Left lung (tissue), 10 donors: Measurements from ENCODE around the gene JAK1. TPM values are rescaled to one million over a fixed set of nuclear protein-coding genes. Genes with fewer than 3 reads are reported as not detected.

Source experiments
- ATAC-seq: fragments of 200-7000 bp; cut with Tn5 transposase; one replicate; pipeline ENCODE4 v1.9.1; 2020; ENCODE audit warnings: moderate library complexity
- DNase-seq, 4 donors: peaks; one replicate each; pipeline ENCODE4 v3.0.0-alpha.2; 2013 to 2020
- H3K27ac ChIP-seq, 2 donors: fragments of 200-600 bp; sonication (generic) in 1 of 2; one replicate each; pipeline versions ENCODE4 v1.5.0 to v1.8.0; 2020 to 2021
- H3K27me3 ChIP-seq, 2 donors: fragments of 200-600 bp; sonication (generic) in 1 of 2; one replicate each; pipeline versions ENCODE4 v1.5.0 to v1.8.0; 2020 to 2021
- H3K36me3 ChIP-seq, 2 donors: fragments of 200-600 bp; sonication (generic) in 1 of 2; one replicate each; pipeline versions ENCODE4 v1.5.0 to v1.8.0; 2020 to 2021
- H3K4me1 ChIP-seq, 2 donors: fragments of 200-600 bp; one replicate each; pipeline ENCODE4 v1.8.0; 2021
- H3K4me3 ChIP-seq, 2 donors: fragments of 200-600 bp; sonication (generic) in 1 of 2; one replicate each; pipeline versions ENCODE4 v1.5.0 to v1.8.0; 2020 to 2021; ENCODE audit warnings: mild to moderate bottlenecking in 1 of 2
- H3K9me3 ChIP-seq, 2 donors: fragments of 200-600 bp; sonication (generic) in 1 of 2; one replicate each; pipeline versions ENCODE4 v1.5.0 to v1.8.0; 2020 to 2021
- intact Hi-C, 2 donors: fragments of 100-400 bp; cut with DNase I; formaldehyde crosslinking; loops; one replicate each; pipeline versions ENCODE4 v1.11.2 to v1.14.2; 2022
- polyA plus RNA-seq, 6 donors: library from polyadenylated mRNA; unstranded; fragments of 120-200 nt; gene quantifications; one replicate each; pipeline ENCODE4 v1.2.1, GENCODE V29; 2013; ENCODE audit not compliant: insufficient read length in 6 of 6
- total RNA-seq, 2 donors: library from RNA; stranded (reverse); fragmentation: NEBNext Ultra II Directional; extraction: Animal tissue kit (Norgen Biotek cat#: 25700); gene quantifications; one replicate each; pipeline ENCODE4 v1.2.1, GENCODE V29; 2021
- TF ChIP-seq, protein P1 (sequence below), 2 donors: fragments of 200-600 bp; sonication (generic) in 1 of 2; IDR thresholded peaks; one replicate each; pipeline versions ENCODE4 v1.5.0 to v1.8.0; 2021; ENCODE audit warnings: antibody characterized with exemption in 2 of 2
- donor health status: DM: no; HTN: yes; CAD: no.
- donor health status: DM: no; HTN: no; CAD: no.

Gene JAK1
- total and polyA plus RNA-seq, 8 donors = 103 to 162 (median 115) TPM

DNA sequence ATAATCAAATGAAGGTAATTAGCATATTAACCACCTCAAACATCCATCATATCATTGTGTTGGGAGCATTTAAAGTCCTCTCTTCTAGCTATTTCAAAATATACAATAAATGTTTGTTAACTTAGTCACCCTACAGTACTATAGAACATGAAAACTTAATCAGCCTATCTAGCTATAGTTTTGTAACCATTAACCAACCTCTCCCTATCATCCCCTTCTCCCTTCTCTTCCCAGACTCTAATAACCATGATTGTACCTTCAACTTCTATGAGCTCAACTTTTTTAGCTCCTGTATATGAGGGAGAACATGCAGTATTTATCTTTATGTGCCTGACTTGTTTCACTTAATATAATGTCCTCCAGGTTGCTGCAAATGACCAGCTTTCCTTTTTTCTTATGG lies 167.5 kb downstream of the JAK1 start:
- Histone ChIP-seq H3K4me1 (no peaks in the 10 kb centered on the region), H3K4me3 (no peak overlapping the region), H3K27ac (no peak overlapping the region), H3K27me3 (no peaks in the 10 kb centered on the region), H3K36me3 (no peaks in the 10 kb centered on the region), H3K9me3 (no peaks in the 10 kb centered on the region)
- ATAC-seq (no peak), DNase-seq (no peak)
- TF ChIP-seq, protein P1, sequence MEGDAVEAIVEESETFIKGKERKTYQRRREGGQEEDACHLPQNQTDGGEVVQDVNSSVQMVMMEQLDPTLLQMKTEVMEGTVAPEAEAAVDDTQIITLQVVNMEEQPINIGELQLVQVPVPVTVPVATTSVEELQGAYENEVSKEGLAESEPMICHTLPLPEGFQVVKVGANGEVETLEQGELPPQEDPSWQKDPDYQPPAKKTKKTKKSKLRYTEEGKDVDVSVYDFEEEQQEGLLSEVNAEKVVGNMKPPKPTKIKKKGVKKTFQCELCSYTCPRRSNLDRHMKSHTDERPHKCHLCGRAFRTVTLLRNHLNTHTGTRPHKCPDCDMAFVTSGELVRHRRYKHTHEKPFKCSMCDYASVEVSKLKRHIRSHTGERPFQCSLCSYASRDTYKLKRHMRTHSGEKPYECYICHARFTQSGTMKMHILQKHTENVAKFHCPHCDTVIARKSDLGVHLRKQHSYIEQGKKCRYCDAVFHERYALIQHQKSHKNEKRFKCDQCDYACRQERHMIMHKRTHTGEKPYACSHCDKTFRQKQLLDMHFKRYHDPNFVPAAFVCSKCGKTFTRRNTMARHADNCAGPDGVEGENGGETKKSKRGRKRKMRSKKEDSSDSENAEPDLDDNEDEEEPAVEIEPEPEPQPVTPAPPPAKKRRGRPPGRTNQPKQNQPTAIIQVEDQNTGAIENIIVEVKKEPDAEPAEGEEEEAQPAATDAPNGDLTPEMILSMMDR (IDR thresholded peaks at IDR 0.05) = no peak
- intact Hi-C loops = no loop called here

DNA sequence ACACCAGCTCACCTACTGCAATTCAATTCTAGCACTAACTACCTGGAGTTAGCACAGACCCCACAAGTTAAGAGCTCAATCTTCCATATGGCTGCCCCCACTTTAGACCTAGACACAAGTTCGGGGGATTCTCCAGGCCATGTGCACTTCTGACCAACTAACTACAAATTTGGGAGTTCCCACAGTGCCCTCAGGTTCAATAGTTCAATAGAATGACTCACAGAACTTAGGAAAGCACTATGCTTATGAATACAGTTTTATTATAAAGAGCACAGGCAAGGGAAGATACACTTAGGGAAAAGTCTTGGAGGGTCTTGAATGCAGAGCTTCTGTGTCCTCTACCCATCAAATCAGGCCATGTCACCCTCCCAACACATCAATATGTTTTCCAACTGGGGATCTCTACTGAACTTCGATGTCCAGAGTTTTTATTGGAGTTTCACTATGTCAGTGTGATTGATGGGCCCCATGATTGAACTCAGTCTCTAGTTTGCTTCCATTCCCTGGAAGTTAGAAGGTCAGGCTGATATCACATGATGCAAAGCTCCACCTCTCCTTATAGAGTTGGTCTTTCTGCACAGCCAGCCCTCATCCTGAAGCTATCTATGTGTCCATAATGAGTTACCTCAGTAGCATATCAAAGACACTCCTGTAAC lies 175.4 kb downstream of the JAK1 start:
- intact Hi-C loops = no loop called here
- TF ChIP-seq, protein P1 (IDR thresholded peaks at IDR 0.05) = no peak
- no peaks in the 10 kb centered on the region for H3K27me3 ChIP-seq
- no peak overlapping the region for H3K4me3 ChIP-seq
- peaks cover 0 to 19% of the 10 kb centered on the region in 2 donors for H3K9me3 ChIP-seq
- H3K27ac ChIP-seq = no peak overlapping the region
- DNase-seq (no peak), ATAC-seq (no peak)
- H3K4me1 ChIP-seq = no peaks in the 10 kb centered on the region
- peaks cover 0 to 19% of the 10 kb centered on the region in 2 donors for H3K36me3 ChIP-seq

Other genes with a start within 250 kb of the JAK1 start
- gene RAVER2, start 221.5 kb downstream of the JAK1 start, total RNA-seq = 10 to 100 TPM; 13.3 to 13.7 TPM
- gene RAVER2, start 221.5 kb downstream of the JAK1 start, polyA plus RNA-seq = 10 to 100 TPM; 30.8 to 37.8 (median 33.0) TPM
- gene AK4, start 181.7 kb upstream of the JAK1 start, total RNA-seq = 1 to 10 TPM; 3.3 to 8.7 TPM
- gene AK4, start 181.7 kb upstream of the JAK1 start, polyA plus RNA-seq = 1 to 10 TPM; 1.9 to 4.6 (median 3.0) TPM